Liver (tissue), 3 donors: ENCODE measurements around the gene MRPL58.

Experiments used
- JUND ChIP-seq, 2 donors: IDR thresholded peaks; 2 replicates each; pipeline ENCODE4 v1.6.1; 2016; ENCODE audit warnings: antibody characterized with exemption in 2 of 2
- RXRA ChIP-seq, 2 donors: IDR thresholded peaks; 2 replicates each; pipeline ENCODE4 v1.6.1; 2017 to 2018; ENCODE audit warnings: antibody characterized with exemption in 2 of 2, mild to moderate bottlenecking in 1 of 2
- TAF1 ChIP-seq: conservative IDR thresholded peaks from 2 replicates; pipeline ENCODE4 v1.6.1; 2016; ENCODE audit warnings: antibody characterized with exemption, mild to moderate bottlenecking
- YY1 ChIP-seq: IDR thresholded peaks from 2 replicates; pipeline ENCODE4 v1.6.1; 2016; ENCODE audit warnings: antibody characterized with exemption, mild to moderate bottlenecking
- TF ChIP-seq, protein P1 (sequence below): IDR thresholded peaks from 2 replicates; pipeline ENCODE4 v1.6.1; 2016; ENCODE audit warnings: antibody characterized with exemption
- TF ChIP-seq, protein P2 (sequence below): fragments of 150-350 bp; IDR thresholded peaks from 2 replicates; pipeline ENCODE4 v1.5.1; 2017; ENCODE audit warnings: improper control_type of control experiment, low read depth, low read length; ENCODE audit not compliant: missing input control
- TF ChIP-seq, protein P3 (sequence below): IDR thresholded peaks from 2 replicates; pipeline ENCODE4 v1.6.1; 2016; ENCODE audit warnings: antibody characterized with exemption
- TF ChIP-seq, protein P4 (sequence below): IDR thresholded peaks from 2 replicates; pipeline ENCODE4 v1.6.1; 2016; ENCODE audit warnings: antibody characterized with exemption
- donor health status: healthy.
- donor health status: healthy.

DNA sequence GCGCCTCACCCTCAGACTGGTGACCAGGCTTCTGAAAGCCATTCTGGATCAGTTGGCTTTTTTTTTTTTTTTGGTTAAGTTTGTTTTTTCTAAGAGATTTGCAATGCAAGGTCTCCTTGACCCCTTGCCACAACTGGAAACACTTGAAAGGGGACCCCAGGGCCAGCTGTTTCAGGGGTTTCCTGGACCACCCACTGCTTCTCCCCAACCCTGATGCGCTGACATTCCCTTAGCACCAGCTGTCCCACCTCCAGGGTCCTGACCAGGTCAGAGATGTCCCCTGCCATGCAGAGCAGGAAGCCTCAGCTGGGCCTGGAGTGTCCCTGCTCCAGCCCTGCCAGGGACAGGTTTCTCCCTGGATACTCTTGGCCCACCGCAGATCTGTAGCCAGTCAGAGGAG is 8.1 kb upstream of the MRPL58 start:
- TF ChIP-seq, protein P1, sequence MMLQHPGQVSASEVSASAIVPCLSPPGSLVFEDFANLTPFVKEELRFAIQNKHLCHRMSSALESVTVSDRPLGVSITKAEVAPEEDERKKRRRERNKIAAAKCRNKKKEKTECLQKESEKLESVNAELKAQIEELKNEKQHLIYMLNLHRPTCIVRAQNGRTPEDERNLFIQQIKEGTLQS, result no peak
- TF ChIP-seq, protein P2, sequence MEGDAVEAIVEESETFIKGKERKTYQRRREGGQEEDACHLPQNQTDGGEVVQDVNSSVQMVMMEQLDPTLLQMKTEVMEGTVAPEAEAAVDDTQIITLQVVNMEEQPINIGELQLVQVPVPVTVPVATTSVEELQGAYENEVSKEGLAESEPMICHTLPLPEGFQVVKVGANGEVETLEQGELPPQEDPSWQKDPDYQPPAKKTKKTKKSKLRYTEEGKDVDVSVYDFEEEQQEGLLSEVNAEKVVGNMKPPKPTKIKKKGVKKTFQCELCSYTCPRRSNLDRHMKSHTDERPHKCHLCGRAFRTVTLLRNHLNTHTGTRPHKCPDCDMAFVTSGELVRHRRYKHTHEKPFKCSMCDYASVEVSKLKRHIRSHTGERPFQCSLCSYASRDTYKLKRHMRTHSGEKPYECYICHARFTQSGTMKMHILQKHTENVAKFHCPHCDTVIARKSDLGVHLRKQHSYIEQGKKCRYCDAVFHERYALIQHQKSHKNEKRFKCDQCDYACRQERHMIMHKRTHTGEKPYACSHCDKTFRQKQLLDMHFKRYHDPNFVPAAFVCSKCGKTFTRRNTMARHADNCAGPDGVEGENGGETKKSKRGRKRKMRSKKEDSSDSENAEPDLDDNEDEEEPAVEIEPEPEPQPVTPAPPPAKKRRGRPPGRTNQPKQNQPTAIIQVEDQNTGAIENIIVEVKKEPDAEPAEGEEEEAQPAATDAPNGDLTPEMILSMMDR, result no peak
- TF ChIP-seq RXRA (IDR thresholded peaks at IDR 0.05), result no peak
- no peak for TF ChIP-seq JUND (IDR thresholded peaks at IDR 0.05)
- no peak for TF ChIP-seq YY1
- TF ChIP-seq, protein P3, sequence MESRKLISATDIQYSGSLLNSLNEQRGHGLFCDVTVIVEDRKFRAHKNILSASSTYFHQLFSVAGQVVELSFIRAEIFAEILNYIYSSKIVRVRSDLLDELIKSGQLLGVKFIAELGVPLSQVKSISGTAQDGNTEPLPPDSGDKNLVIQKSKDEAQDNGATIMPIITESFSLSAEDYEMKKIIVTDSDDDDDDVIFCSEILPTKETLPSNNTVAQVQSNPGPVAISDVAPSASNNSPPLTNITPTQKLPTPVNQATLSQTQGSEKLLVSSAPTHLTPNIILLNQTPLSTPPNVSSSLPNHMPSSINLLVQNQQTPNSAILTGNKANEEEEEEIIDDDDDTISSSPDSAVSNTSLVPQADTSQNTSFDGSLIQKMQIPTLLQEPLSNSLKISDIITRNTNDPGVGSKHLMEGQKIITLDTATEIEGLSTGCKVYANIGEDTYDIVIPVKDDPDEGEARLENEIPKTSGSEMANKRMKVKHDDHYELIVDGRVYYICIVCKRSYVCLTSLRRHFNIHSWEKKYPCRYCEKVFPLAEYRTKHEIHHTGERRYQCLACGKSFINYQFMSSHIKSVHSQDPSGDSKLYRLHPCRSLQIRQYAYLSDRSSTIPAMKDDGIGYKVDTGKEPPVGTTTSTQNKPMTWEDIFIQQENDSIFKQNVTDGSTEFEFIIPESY, result no peak
- TF ChIP-seq, protein P4, sequence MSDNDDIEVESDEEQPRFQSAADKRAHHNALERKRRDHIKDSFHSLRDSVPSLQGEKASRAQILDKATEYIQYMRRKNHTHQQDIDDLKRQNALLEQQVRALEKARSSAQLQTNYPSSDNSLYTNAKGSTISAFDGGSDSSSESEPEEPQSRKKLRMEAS, result no peak
- no peak for TF ChIP-seq TAF1
